Suppressor macrophage treated with lipopolysaccharide for 1 hour (primary cell): ENCODE measurements around the gene PTPRN.
"Not testable (repeated sequence)": the region's sequence is repeated elsewhere in the genome, so short reads cannot be mapped to it uniquely, and the experiment has no call there.

ENCODE experiments used
- DNase-seq, 3 donors: peaks; one replicate each; pipeline ENCODE4 v3.0.0-alpha.2; 2020 to 2022

PTPRN gene

DNA sequence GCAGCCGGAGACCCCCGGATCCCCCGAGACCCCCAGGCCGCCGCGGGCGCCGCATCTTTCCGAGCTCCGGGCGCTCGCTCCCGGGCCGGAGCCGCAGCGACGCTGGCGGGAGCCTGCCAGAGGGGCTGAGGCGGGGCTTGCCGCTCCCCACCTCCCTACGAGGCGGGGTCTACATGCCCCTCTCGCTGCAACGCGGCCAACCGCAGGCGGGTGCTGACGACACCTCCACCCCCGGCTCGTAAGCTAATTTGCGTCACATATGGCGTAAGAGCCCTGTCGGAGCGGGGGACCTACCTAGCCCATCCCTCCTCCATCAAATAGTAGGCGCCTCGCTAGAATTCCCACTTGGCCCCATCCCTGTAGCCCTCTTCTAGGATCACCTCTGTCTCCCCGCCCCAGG is at the start of gene PTPRN:
TSS of gene PTPRN (minus strand) at position 124 of the 400 bp plus-strand sequence. CDS start at position 55, 69 bp downstream.
- DNase-seq, result no peak

DNA sequence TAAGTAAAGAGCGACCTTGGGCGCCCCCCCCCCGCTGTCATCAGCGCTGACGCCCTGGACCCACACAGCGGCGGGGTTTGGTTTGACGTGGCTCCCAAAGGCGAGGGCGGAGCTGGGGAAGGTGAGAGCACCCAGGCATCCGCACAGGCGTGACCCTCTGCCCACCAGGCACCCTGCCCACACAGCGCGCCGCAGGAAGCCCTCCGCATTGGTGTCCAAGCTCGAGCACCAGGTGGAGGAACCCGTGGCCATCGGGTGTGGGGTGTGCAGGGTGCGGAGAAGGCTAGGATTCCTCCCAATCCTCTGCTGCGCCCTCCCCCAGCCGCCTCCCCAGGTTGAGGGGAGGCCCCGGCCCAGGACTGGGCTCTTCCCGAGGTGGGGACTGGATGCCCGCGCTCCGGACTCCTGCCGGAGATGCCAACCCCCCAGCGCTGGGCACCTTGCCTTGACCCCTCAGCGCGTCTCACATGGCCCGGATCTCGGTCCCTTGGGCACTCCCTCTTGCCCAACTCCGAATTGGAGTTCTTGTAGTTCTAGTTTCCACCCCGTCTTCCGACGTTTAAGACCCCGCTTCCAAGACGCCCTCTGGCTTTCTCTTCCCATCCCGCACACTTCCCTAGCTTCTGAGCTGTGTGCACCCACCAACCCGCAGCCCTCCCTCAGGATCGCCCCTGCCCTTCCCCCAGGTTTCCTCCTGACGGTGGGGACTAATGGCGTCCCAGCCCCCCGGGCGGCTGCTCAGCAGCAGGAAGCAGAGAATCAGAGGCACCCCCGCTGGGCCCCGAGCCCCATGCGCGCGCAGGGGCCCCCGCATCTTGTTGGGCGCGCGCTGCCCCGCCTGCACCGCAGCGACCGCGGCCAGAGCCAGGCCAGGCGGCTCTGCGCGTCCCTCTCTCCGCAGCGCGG is 49.2 kb upstream of the PTPRN start:
- DNase-seq, result peak in 1 of 3 donors; percentile 25

DNA sequence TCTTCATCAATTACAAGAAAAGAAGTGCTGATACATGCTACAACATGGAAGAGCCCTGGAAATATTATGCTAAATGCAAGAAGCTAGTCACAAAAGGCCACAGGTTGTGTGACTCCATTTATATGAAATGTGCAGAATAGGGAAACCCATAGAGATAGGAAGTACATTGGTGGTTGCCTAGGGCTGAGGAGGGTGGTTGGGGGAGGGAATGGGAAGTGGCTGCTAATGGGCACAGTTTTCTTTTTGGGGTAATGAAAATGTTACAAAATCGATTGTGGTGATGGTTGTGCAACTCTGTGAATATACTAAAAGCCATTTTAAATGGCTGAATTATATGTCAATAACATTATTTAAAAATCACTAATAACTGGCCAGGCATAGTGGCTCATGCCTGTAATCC is 47.6 kb upstream of the PTPRN start:
- DNase-seq, result peak; percentile 82 to 86 (median 82)

DNA sequence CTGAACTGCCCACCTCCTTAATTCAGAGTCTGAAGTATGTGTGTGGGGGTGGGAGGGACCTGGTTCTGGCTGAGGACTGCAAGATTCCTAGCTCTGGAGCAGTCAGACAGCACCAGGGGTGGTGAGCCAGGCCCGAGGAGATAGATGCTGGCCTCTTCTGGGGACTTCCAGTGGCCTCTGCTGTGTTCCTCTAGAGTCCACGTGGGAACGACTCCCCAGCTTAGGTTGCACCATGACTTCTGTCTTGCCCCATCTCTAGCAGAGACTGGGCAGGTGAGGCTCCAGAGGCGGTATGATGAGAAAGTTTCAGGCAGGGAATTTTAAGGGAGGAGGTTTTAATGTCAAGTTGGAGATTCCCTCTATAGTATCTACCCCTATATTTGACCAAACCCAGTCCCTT is 45.4 kb upstream of the PTPRN start:
- peak in 1 of 3 donors; percentile 18 for DNase-seq

DNA sequence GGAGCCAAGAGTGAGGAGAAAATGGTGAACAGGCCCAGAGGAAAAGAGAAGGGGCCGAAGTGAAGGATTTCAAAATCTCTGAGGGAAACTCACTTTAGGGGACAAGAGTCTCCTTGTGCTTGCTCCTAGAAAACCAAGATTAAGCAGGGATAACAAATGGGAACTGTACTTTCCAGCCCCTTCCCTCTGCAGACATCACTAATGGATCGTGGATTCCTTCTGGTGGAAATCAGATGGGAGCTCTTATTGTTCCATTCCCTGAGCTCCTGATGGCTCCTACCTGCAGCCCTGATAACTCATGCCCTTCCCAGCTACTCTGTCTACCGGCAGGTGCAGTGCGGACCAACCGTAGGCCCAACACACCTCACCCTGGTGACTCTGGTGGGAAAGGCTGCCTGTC is 43.9 kb upstream of the PTPRN start:
- DNase-seq, result no peak

DNA sequence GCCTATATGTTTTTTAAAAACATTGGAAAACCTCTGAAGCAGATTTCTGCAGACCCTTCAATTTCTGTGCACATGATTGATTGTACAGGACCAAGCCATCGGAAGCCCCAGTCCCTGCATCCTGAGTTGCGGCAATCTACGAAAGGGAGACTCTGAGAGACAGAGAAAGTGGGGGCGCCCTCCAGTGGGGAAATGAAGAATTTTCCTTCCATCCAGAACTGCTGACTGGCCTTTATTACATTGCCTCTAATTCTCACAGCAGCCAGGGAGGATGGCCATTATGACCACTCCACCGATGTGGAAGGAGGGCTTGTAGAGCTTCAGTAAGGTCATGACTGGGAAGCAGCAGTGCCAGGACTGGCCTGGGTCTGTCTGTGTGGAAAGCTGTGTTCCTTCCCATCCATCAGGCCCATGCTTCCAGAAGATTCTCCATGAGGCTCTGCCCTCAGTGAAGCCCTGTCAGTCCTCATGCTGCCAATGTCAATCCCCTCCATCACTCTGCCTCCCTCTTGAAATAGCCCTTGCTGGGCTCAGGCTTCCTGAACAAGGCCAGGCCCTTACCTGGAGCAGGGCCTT is 43.3 kb upstream of the PTPRN start:
- DNase-seq, result peak; percentile 77 to 88 (median 87)

DNA sequence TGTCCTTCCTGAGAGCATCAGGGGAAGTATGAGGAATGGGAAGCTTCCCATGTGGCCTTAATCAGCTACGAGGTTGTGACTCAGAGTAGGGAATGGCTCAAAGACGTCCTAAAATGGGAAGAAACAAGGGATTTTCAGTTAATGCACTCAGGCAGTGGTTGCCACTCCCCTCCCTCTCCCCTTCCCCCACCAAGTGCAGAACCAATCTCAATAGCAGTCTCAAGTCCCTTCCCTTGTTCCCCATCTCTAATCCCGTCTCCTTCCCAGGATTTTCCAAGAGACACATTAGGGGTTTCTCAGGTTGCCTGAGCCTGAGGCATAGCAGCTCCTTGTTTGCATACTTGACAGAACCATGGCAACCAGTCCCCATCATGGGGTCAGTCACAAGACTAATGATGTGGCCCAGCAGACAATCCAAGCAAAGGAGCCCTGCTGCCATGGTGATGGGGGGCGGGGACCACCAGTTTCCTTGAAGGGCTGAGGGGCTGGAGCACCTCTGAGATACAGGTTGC is 41.6 kb upstream of the PTPRN start:
- peak; percentile 35 to 50 (median 39) for DNase-seq

DNA sequence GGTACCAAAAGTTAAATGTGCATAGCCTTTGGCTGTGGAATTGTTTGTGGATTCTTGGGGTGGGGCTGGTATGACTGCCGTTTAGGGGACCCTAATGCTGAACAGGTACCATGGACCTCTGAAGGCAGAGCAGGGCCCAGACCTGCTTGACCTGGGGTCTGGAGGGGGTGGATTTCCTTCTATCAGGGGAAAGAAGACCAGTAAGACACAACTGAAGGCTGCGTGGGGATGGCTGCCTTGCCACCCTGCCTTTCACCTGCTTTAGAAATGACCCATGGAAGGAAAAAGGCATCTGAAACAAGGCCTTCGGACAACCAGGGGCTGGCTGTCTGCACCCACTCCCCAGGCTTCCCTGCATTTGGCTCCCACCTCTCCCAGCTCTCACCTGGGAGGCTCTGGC is 41.0 kb upstream of the PTPRN start:
- no peak for DNase-seq

DNA sequence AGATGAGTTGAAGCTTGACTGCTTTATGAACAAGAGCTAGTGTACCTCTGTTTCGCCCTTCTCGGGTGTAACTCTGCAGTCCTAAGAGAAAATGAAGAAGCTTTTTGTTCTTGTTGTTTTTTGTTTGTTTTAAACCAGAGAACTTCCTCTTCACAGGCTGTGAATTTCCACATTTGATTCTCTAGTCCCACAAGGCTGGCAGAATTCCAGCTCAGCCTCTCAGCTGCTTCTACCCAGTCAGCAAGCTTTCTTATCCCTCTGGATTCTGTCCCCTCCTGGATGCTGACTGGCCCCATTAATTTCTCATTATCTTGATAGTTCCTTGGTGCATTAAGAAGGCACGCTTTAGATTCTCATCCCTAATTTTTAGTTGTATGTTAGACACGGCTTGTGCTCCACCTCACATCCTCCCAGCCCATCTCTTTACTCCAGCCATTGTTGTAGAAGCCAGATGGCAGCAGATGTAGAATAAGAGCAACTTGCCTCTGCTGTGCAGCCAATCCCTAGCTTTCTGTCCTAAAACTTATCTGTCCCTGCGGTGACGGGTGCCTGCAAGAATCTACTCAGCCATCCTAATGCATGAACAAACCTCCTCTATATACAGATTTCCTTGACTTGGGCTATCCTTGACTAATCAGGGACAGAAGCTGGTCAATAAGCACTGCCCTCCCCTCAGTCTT is 35.7 kb upstream of the PTPRN start:
- peak; percentile 84 to 86 (median 85) for DNase-seq

DNA sequence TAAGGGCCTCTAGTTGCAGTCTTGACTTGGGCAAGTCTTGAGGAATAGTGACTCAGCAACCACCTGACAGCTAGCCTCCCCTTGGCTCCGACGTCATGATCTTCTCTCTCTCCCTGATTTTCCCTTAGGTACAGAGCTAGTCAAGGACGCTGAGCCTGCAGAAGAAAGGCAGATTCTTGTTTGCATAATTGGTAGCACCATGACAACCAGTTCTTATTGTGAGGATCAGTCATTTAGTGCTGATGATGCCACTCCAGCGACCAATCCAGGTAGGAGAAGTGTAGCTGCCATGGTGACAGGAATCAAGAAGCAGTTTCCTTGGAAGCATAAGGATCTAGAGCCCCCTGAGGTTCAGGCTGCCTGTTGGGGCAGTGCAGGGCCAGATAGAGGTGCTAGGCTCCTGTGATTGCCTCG is 26.2 kb upstream of the PTPRN start:
- peak in 1 of 3 donors; percentile 27 for DNase-seq

DNA sequence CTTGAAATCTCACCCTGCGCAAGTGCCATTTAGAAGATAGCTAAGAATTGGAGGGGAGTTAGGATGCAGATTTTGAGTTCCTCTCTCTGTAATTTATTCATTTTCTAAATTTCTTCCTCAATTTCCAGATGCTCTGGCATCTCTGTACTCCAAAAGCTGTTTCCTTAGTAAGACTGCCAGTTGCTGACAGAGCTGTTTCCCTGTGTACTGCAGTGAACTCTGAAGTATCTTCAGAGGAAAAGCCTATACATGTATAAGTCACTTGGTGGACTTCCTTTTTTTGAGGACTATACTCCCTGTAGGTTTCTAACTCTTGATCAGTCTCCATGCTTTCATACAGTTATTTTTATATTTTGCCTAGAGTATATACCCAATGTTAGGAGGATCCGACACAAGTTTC is 24.9 kb upstream of the PTPRN start:
- DNase-seq, result peak in 2 of 3 donors; percentile 38 to 66

DNA sequence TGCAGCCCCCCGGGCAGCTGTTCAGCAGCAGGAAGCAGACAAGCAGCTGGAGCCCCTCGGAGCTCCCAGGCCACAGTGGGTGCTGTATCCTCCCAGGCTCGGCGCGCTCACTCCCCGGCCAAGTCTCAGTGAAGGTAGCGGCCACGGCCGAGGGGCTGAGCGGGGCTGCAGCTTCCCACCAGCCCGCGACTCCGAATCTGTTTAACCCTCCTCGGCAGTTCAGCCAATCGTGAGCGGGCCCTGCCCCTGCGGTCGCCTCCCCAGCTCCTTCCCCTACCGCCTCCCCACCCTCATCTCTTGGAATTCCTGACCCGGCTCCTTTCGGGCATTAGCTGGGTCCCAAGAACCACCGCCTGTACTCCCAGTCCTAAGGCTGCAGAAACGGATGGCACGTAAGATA is 23.3 kb upstream of the PTPRN start, which contains the start of gene RESP18:
TSS of gene RESP18 (minus strand) at position 203 of the 400 bp plus-strand sequence.
- DNase-seq, result no peak

DNA sequence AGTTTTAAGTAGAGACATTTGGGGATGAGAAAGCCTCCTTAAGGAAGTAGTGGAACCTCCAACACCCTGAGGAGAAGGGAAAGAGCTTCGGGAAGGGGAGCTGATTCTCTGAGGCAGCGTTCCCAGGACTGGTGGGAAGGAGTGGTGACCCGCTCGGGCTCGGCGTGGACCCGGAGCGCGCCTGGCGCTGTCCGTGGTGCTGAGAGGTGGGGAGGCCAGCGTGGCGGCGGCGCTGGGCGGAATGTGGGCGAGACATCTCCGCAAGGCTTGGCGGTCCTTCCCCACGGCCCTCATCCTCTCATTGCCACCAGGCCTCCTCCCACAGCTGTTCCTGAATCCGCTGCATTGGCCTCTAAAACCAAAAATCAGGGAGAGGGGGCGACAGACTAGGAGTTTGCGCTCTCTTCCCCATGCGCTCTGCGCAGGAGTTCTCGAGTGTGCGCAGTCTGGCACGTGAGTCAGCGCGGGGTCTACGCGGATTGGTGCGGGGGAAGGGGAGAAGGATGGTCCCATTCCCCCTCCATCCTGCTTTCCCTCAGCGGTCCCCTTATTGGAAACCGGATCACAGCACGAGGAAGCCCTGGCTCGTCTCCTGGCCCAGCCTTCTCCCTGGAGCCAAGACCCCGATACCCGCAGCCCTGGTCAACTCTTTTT is 22.5 kb upstream of the PTPRN start:
- peak; percentile 44 to 72 (median 47) for DNase-seq

DNA sequence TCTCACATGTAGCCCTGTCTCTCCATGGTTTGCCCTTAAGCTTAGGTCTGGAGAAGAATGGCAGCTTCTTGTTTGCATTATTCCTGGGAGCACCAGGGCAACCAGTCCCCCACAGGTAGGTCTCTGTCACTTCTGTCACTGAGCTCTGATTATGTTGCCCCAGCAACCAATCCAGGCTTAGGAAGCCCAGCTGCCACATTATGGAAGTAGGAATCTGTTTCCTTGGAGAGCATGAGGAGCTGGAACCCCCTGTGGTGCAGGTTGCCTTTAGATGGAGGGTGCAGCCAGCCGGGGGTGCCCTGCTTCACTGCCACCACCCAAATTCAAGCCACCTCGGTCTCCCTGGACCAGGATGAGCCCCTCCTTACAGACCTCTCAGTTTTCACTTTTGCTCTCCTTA is 18.5 kb upstream of the PTPRN start:
- DNase-seq, result no peak

DNA sequence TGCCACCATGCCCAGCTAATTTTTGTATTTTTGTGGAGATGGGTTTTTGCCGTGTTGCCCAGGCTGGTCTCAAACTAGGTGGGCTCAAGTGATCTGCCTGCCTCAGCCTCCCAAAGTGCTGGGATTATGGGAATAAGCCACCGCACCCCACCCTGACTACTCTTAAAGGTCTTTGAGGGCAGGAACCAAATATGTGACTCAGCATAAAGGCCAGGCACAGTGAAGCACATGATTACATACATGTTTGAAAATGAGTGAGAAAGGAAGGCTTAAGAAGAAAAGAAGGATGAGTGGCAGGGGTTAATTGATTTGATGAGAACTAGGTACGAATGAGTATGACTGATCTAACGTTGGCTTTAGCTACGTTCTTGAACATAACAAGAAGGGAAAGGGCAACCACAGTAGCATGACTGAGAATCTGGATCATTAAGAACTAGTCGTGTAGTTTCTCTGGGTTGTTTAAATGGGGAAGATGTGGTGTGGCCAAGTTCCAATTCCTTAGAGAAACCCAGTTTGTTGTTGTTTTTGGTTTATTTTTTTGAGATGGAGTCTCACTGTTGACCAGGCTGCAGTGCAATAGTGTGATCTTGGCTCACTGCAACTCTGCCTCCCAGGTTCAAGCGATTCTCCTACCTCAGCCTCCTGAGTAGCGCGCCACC is 16.6 kb upstream of the PTPRN start:
- peak in 2 of 3 donors; percentile 24 to 41 for DNase-seq

DNA sequence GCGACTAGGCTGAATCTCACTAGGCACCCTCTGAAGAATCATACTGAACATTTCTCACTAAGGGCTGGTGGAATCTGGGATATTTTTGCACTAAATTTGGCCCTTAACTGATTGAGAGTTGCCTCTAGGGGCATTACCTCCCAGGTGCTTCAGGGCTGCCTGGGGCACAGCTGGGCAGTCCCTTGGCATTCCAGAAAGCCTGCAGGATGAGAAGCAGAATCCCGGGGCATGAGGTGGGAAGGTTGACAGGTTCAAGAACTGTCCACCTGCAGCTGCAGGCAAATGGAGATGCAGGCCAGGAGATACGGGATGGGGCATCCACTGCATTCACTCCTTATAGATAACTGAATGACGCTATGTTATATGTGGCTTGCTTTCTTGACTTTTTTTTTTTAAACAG is 15.9 kb upstream of the PTPRN start:
- DNase-seq, result no peak

DNA sequence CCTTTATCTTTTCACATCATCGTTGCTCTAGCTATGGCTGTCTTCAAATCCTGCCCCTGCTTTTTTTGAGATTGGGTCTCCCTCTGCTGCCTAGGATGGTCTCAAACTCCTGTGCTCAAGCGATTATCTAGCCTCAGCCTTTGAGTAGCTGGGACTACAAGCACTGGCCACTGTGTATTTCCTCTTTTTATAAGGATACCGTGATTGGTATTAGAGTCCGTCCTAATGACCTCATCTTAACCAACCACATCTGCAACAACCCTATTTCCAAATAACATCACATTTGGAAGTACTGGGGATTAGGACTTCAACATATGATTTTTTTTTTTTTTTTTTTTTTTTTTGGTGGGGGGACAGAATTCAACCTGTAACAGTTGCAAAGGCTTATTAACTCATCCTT is 14.2 kb upstream of the PTPRN start:
- peak; percentile 45 to 66 (median 62) for DNase-seq

DNA sequence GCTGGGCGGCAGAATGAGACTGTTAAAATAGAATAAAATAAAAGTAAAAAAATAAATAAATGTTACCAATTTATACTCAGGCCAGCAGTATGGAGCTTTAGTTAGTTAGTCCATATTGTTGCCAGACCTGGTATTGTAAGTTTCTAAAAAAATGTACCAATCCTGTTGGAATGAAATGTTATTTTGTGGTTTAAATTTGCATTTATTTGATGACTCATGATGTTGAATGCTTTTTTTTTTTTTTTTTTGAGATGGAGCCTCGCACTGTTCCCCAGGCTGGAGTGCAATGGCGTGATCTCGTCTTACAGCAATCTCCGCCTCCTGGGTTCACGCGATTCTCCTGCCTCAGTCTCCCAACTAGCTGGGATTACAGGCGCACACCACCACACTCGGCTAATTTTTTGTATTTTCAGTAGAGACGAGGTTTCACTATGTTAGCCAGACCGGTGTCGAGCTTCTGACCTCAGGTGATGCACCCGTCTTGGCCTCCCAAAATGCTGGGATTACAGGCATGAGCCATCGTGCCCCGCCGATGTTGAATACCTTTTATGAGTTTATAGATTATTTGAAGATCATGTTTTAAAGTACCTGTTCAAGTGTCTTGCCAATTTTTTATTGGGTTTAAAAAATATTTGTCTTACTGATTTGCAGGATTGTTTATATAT is 5.7 kb upstream of the PTPRN start:
- DNase-seq, result no peak

DNA sequence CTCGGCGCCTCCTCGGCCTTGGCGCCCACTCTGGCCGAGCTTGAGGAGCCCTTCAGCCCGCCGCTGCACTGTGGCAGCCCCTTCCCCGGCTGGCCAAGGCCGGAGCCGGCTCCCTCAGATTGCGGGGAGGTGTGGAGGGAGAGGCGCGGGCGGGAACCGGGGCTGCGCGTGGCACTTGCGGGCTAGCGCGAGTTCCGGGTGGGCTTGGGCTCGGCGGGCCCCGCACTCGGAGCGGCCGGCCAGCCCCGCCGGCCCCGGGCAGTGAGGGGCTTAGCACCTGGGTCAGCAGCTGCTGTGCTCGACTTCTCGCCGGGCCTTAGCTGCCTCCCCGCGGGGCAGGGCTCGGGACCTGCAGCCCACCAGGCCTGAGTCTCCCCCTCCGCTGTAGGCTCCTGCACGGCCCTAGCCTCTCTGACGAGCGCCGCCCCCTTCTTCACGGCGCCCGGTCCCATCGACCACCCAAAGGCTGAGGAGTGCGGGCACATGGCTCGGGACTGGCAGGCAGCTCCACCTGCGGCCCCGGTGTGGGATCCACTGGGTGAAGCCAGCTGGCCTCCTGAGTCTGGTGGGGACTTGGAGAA is 3.6 kb upstream of the PTPRN start:
- DNase-seq, result not testable (repeated sequence)

DNA sequence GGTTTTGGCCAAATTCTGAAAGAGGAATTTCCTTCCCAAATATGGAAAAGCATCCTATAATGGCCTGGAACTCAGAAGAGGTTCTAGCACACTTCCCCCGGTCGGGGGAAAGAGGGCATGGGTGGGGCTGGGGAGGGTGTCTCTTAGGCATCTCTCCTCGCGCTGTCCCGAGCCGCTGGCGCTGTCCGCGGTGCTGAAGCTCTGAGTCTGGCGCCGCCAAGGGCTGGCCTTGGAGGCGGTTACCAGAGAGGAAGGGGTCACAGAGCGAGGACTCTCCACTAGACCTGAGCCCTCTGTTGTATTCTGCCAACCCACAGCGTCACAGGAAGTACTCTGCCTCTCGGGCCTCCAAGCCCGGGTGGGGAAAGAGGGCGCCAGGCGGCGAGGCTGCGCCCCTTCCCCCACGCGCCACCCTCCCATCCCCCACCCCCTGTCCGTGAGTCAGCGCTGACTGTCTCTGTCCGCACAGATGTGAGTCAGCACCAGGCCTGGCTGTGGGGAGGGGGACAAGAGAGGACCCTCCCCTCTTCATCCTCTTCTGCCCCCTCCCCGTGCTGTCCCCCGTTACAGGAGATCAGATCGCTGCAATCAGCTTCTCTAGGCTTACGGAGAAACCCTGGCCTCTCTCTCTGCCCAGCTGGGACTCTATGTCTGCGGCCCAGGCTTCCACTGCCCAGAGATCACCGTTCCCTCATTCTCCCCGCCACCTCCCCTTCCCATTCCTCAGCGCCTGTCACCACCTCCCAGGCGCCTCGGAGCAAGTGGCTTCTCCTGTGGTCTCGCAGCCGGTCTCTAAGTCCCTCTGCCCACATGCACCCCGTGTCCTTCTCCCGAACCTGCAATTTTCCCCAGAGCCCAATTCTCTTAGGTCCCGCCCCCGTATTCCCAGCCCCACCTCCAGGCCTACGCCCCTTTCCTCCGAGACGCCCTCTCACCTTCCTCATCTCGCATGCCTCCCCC is 779 bp downstream of the PTPRN start:
- peak; percentile 77 to 91 (median 83) for DNase-seq
